Midbrain (tissue), 1 donor: ENCODE measurements around the gene NF2.

Experiments used
- DNase-seq: peaks from one replicate; lab custom pipeline; 2025; lab: John Stamatoyannopoulos, UW

Gene NF2

GRCh38 chr22:29668673-29669072 is 65.2 kb downstream of the NF2 start:
- DNase-seq: no peak

- DNase-seq: no peak
Measured at GRCh38 chr22:29670626-29671025, 67.2 kb downstream of the NF2 start.

- DNase-seq: no peak
Measured at GRCh38 chr22:29673361-29674066, 70.1 kb downstream of the NF2 start.

DNA sequence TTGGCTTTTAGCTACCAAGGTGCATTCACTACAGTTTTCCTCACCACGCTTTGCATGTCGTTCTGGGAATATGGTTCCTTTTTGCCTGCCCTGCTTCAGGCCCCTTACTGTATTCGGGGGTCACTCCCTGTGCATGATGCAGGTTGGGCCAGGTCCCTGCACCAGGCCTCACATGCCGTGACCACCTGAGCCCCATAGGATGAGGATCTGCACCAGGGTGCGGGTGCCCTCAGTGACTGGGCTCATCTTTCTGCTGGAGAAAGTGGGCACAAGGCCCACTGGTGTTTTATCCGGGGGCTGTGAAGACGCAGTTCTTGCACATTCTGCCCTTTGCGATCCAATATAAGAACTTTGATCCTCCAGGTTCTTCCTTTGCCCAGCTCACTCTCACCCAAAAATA is 70.7 kb downstream of the NF2 start:
- no peak for DNase-seq

DNA sequence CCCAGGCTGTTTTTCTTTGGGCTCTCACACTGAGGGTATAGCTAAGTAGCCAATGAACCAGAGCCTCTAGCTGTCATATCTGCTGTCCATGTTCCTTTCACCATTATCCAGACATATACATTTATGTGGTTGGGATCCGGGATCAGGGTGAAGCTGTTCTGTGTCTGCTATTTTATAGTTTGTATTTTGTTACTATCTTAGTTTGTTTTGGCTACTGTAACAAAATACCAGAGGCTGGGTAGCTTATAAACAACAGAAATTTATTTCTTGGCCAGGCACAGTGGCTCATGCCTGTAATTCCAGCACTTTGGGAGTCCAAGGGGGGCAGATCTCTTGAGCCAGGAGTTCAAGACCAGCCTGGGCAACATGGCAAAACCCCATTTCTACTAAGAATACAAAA is 75.9 kb downstream of the NF2 start:
- no peak for DNase-seq

- DNase-seq: no peak
Measured at GRCh38 chr22:29683536-29683935, 80.1 kb downstream of the NF2 start.

DNA sequence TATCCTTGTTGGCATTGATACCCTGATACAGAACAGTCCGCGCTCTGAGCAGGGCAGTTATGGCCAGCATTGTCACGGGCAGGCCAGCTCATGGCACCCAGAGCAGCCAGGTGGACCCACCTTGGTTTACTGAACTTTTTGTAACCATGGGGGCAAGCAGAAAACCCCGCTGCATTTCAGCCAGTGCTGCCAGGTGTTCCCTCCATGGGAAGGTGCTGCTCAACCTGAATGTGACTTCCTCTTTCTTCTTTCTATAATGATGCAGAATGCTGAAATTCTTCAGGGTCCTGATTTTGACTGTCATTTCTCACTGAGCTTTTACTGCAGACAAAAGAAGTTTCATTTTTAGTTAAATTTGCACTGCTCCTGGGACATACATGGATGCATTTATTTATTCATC is 80.8 kb downstream of the NF2 start:
- no peak for DNase-seq

DNA sequence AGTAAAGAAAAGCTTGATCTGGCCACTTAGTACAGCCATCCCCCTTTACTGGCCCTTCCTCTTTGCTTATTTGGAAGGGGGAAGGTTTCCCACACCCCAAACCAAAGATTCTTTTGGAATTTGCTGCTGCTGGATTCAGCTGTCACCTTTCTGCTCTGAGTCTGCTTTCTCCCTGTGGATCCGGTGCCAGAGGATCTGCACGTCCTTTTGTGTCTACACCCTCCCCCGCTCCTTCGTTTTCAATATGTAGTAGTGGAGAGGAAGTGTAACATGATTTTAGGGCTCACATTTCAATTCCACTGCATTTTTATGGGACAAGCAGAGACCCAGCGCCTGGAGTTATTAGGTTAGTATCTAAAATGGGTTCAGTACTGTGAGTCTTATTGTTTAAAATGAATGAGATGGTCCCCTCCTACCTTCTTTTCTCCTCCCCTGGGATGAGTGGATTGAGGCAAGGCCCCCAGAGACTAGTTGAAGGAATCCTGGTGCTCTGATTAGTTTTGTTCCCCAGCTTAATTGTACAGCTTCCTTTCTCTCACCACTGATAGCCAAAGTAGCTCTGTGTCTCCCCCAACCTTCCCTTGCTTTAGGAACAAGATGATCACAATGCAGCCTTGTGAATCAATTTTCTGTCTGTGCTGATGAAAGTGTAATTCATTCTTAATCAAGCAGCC is 85.9 kb downstream of the NF2 start:
- no peak for DNase-seq

DNA sequence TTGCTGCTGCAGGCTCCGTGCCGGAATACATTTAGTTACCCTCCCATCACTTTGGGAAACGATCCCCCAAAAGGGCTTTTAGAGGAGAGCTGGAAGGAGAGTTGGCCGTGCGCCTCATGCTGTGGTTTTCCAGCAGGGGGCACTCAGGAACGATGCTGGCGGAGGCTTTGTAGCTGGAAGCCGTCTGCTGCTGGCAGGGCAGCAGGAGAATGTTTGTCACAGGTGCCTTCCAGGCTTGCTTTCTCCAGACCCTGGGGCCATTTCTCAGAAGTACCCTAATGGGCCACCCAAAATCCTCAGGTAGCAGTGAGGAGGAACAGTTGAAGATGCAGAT is 86.4 kb downstream of the NF2 start:
- peak; percentile 81 for DNase-seq

GRCh38 chr22:29690476-29690875 is 87.0 kb downstream of the NF2 start:
- DNase-seq: no peak

DNA sequence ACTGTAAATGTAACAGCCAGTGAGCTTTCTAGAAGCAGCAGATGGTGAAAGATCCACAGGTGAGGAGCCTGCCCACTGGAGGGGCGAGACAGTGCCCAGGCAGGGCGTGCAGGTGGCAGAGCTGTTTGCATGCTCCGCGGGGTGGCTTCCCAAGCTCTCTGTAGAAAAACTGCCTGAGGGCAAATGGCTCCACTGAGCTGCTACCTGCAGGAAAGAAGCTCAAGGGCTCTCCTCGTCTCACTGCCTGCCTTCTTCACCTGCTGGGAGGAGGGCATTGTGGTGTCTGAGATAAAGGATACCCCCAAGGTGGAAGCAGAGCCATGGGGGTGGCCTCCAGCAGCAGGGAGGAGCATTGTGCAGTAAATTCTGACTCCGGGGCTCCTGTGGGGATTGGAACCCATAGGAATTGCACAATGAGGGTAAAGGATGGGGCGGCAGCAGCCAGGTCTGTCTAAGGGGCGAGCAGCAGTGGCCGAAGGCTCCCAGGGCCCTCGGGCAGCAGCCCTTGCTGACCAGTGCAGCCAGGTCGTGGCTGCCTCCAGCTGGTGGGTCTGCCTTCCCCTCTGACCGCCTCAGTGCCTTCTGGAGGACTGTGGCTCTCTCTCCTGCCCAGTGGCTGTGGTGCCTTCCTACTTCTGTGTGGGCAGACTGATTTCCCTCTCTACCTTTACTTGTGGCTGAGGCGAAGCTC is 88.3 kb downstream of the NF2 start:
- no peak for DNase-seq

GRCh38 chr22:29692327-29692640 is 88.9 kb downstream of the NF2 start:
- no peak for DNase-seq

DNA sequence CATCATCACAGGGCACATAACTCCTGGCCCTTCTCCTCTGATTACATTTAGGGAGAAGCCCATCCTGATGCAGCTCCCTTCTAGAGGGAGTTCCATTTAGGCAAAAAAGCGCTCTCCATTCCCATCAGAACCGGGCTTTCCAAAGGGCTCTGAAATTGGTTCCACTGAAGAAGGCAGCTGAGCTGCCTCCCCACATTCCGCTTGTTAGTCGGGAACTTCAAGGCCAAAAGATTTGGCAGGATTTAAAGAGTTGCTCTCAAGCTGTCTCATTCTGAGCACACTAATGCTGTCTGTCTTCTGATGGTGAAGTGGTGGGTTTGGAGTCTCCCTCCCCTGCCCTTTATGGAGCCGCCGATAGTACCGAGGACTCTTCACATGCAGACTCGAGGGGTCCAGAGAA is 89.7 kb downstream of the NF2 start:
- no peak for DNase-seq

DNA sequence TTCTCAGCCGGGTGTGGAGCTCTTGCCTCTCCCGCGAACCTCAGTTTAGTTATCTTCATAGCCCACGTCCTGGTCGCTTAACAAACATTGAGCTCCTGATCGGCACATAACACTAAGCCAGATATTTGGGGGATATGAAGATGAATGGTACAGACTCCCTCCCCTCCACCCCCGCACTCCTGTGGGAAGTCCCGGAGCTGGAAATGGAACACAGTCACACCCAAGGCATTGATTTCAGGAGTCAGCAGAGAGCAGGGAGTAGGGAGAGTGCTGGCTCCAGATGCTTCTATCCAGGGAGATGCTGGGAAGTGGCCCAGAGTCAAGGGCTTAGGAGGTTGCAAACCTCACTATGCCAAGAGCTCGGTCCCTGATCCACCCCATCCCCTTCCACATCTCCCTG is 90.2 kb downstream of the NF2 start:
- DNase-seq: no peak

- peak; percentile 39 for DNase-seq
Measured at GRCh38 chr22:29695129-29695926, 91.9 kb downstream of the NF2 start.

DNA sequence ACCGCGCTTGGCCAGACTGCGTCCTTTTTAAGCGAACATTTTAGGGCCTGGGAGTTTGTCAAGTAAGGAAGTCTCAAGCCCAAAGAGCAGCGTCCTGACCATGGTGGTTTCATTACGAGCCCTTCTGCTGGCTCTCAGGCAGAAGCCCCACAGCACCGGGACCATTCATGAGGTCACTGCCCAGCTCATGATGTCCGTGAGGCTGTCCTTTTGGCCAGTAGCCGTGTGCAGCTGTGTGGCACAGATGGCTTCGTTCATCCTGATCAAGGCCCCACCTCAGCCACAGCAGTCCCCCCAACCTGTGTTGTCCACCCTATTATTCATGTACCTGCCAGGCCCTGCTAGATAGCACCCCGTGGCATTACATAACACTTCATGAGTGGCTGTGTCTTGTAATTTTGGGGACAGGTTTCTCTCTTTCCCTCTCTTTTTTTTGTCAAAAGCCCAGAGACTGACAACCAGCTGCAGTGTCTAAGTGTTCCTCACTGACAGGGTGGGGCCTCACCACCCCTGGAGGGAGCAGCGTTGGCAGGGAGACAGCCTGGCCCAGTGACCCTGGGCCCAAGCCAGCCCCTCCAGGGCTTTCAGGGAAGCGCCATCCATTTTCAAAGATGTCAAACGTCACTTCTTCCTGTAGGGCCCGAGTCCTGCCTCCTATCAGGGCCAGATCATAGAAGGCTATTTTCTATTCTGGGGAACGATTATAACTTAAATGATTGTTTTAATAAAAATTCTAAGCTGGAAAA is 94.6 kb downstream of the NF2 start:
- DNase-seq: no peak

- no peak for DNase-seq
Measured at GRCh38 chr22:29700206-29700899, 96.9 kb downstream of the NF2 start.

GRCh38 chr22:29700900-29701154 is 97.4 kb downstream of the NF2 start:
- no peak for DNase-seq

DNA sequence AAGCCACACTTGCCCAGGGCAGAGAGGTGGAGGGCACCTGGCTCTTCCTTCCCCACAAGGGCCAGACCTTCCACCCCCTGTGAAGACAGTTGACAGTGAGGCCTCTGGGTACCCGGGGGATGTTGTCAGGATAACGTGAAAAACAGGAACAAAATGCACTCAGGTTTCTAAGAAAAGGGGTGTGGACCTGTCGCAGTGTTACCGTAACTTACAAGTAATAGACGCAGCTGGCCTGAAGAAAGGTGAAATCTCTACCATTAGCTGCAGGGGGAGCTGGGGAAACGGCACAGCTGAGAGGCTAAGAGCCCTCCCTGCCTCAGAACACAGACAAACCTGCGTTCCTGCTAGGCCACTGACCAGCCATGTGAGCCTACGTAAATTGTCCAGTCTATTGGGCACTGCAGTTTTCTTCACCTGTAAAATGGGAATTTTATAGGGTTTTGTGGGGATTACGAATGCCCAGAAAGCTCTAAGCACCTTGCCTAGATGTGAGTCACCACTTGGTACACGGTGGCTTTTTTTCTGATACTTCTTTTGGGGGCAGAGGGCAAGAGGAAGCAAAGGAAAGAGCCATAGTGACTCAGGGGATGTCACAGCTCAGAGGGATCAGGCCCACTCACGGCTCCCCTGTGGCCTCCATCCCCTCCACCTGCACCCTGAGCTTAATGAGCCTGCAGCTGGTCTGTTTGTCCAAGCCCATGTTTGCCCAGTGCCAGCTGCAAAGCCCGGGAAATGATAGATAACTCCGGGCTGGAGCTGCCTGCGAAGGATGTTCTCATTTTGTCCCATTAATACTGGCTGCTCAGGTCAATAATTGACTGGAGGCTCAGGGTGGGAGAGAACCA is 97.9 kb downstream of the NF2 start:
- DNase-seq: no peak

- DNase-seq: no peak
Measured at GRCh38 chr22:29702000-29702930, 98.8 kb downstream of the NF2 start.
